Activated CD8-positive, alpha-beta memory T cell treated with anti-CD3 and anti-CD28 coated beads for 36 hours (primary cell): ENCODE measurements around the gene SLC6A5. TPM values are rescaled to one million over a fixed set of nuclear protein-coding genes. Genes with fewer than 3 reads are reported as not detected.

Experiments
- CTCF ChIA-PET: fragments of 350-600 bp; sonication (Branson Sonifier 250); formaldehyde crosslinking; loops from one replicate; lab custom pipeline; 2021; ENCODE audit warnings: antibody characterized with exemption; lab: Charles Lee
- POLR2A ChIA-PET: fragments of 350-600 bp; sonication (Branson Sonifier 250); formaldehyde crosslinking; loops from one replicate; lab custom pipeline; 2021; ENCODE audit warnings: antibody characterized with exemption; lab: Charles Lee
- total RNA-seq, 2 experiments: library from RNA; stranded (reverse); gene quantifications; one replicate each; pipeline ENCODE4 v1.2.3, GENCODE V29; 2021

The SLC6A5 gene
- total RNA-seq, 2 experiments from 2014 or later = not detected

DNA sequence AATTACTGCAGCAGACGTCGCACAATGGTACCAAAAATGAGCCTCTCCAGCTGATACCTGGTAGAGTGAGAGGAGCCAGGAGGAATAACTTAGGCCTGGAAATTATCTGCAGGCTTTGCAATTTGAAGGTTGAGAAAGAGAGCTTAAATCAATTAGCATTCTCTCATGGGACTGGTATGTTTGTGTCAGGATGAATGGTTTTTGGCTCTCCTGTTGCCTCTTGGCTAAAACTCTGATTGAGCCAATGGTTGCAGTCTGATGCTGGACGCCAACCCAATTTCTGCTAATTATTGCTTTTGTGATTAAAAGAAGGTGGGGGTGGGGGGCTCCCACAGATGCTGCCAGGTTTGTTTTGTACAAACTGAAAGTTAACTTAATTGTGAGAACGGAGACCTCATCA is 57.5 kb downstream of the SLC6A5 start:
- POLR2A ChIA-PET = no interaction called here
- CTCF ChIA-PET = interaction anchor here (0.7 kb wide), 1 partner anchor 141 kb away, joined by 3 read pairs; no protein-coding TSS in a partner anchor

DNA sequence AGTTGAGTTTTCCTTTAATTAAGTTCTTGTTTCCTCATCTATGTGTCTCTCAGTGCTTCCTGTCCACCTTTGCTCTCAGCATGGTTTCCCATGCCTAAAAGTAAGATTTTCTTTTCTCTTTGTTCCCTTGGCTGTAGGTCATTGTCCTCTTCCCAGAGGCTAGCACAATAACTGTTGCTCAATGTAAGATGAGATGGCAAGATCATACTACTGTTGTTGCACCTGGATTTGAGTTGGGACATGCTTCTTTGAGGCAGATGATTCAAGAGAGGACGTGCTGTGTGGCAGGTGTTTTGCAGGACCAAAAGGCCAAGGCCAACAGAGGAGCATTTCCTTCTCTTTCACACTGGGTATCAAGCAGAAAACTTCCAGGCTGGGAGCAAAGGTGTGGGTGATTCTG is 58.7 kb downstream of the SLC6A5 start:
- ChIA-PET POLR2A (no interaction called here), CTCF (no interaction called here)

- ChIA-PET CTCF (no interaction called here), POLR2A (no interaction called here)
These were observed 62.0 kb downstream of the SLC6A5 start for GRCh38 chr11:20661445-20661844.

GRCh38 chr11:20661850-20662249 is 62.4 kb downstream of the SLC6A5 start:
- CTCF ChIA-PET = no interaction called here
- POLR2A ChIA-PET = no interaction called here

DNA sequence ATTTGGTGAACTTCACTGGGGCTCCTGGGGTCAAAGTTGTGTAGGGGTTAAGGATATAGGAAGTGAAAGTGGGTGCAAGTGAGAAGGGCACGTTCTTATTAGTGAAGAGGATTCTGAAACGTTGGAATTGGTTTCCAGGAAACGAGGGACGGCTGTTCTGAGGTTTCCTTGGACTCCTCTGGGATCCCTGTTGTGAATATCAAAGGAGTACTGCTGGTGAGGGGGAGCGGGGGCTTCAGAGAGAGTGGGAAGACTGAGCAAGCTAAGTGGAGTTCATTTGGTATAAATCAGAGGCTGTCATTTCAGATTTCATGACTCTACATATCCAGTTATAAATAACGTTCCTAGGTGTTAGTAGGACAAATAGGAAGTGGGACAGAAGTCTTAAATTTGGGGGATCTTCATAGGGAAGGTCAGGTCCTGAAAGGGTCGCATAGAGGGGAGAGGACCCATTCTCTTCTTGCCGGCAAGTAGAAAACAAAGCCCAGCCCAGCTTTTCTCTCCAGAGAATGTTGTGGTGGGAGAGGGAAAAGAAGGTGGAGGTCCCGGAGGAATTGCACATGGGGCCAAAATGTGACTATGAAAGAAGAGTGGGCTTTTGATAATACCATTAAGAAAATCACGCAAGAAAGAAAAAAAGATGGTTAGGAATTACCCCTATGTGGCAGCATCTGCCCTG is 68.9 kb downstream of the SLC6A5 start:
- POLR2A ChIA-PET = no interaction called here

DNA sequence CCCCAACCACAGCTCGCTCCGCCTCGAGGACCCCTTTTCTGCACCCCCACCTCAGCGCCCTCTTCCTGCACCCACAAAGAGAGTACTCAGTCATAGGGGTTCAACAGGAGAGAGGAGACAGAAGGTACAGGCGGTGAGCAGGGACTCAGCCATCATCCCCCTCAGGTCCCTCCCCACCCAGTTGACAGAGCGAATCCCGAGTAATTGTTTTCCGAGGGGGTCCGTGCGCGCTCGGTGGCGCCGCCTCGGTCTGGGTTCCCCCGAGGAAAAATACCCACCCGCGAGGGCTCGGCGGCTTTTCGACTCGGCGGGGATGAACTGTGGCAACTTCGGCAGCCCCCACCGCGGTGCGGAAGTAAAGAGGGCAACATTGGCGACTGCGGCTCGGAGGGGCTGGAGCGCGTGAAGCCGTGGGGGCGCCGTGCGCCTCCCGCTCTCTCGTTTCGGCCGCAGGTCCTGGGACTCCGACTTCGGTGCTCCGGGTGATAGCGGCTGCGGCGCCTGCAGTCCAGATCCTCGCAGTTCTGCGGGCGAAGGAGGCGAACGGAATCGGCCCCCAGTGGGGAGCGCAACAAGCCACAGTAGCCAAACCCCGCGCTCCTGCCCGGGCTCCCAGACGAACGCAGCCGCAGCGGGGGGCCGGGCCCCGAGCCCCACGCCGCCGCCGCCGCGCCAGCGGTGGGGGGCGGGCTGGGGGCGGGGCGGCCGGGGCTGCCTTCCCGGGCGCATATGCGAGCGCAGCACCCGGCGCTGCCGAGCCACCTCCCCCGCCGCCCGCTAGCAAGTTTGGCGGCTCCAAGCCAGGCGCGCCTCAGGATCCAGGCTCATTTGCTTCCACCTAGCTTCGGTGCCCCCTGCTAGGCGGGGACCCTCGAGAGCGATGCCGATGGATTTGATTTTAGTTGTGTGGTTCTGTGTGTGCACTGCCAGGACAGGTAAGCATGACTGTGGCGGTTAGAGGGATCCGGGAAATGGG is 69.7 kb downstream of the SLC6A5 start, which contains the start of gene NELL1:
NELL1 (plus strand) TSS at position 743 of the 976 bp plus-strand sequence.
- POLR2A ChIA-PET = no interaction called here
- CTCF ChIA-PET = no interaction called here

More for the DNA sequence above, 68.9 kb downstream of the SLC6A5 start:
- CTCF ChIA-PET = no interaction called here

- ChIA-PET POLR2A (no interaction called here), CTCF (no interaction called here)
These were observed 70.6 kb downstream of the SLC6A5 start for GRCh38 chr11:20669820-20670684.

DNA sequence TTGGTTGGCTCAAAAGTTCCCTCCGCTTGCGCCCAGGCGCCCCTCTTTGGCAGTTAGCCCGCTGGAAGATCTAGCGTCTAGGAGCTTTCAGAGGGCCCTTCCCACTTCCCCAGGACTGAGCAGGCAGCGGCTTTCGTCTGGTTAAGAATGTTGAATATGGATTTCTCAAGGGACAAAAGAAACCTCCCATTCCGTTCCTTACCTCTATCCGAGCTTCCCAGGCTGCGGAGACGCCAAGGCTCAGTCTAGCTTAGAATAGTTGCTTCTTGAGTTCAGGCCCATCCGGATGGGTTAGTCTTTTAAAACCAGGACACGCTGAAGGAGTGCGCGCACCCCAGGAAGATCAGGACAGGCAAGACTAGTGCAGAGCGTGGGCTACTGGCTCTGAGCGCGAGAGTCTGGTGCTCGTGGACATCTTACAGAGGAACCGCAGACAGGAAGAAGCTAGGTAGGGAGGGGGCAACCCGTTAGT is 71.6 kb downstream of the SLC6A5 start:
- POLR2A ChIA-PET = no interaction called here
- CTCF ChIA-PET = no interaction called here

DNA sequence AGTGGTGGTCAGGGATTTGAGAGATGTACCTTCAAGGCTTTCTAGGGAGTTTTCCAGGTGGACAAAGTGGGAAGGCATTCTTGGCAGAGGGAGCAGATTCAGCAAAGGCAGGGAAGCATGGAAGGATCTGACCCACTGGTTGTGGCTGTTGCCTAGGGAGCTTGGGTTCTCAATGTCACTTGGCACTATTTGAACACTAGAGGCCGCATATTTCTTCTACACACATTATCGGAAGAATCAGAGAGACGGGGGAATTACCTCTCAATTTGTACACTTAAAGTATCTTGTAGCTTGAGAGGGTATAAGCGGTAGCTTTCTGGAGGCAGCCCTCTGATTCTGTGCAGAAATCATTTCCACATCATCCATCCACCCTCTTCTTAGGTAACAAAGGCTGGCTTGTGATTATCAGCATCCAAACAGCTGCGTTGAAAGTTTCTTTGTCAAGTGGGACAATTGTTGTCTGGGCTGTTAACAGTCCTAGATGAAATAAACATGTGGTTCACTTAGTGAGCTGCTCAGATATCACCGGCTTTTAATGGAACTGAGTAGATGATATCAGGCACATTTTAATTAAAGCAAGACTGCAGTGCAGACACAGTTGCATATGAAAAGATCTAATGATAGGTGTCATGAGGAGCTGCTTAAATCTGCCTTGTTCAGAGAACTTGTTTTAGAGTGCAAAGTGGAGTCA is 72.6 kb downstream of the SLC6A5 start:
- CTCF ChIA-PET = no interaction called here
- POLR2A ChIA-PET = no interaction called here

DNA sequence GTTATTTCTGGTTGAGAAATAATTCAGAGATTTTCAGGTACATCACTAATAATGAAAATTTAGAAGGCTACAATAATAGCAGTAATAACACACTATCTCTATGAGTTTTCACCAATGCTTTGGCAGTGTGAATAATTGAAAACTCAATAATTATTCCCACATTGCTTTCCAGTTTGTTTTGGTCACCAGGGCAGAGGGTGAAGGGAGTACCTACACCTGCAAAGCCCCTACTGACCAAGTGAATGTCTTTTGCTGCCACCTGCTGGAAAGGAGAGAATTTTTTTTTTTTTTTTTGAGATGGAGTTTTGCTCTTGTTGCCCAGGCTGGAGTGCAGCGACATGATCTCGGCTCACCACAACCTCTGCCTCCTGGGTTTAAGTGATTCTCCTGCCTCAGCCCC is 73.2 kb downstream of the SLC6A5 start:
- ChIA-PET POLR2A (no interaction called here), CTCF (interaction anchor here (0.7 kb wide), 3 partner anchors 324 to 1661 kb away, joined by 3 read pairs; no protein-coding TSS in a partner anchor)

DNA sequence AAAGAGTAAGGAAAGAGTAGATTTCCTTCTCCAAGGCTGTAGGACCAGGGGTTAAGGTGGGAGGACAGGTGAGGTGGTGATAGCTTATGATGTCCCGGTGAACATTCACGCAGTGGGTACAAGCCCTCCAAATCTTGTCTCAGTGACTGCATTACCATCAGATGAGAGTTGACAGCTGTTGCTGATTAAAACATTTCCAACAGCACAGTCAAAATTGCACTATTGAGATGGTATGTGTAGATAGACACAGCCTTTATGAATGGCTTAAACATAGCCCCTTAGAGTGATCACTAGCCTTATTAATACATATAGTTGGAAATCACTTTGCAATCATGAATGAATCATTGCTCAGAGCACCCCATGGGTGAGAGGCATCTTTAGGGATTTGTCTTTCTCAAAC is 77.2 kb downstream of the SLC6A5 start:
- CTCF ChIA-PET = no interaction called here

DNA sequence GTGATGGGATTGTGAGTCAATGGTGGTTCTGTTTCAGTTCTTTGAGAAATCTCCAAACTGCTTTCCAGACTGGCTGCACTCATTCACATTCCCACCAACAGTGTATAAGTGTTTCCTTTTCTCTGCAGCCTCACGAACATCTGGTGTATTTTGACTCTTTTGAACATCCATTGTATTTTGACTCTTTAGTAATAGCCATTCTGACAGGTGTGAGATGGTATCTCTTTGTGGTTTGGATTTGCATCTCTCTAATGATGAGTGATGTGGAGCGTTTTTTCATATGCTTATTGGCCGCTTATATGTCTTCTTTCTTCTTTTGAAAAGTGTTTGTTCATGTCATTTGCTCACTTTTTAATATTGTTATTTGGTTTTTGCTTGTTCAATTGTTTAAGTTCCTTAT is 89.4 kb downstream of the SLC6A5 start:
- POLR2A ChIA-PET = no interaction called here
- CTCF ChIA-PET = no interaction called here

More for the DNA sequence above, 77.2 kb downstream of the SLC6A5 start:
- POLR2A ChIA-PET = no interaction called here

GRCh38 chr11:20707876-20708275 is 108.5 kb downstream of the SLC6A5 start:
- POLR2A ChIA-PET = no interaction called here
- CTCF ChIA-PET = no interaction called here

Other genes with a start within 250 kb of the SLC6A5 start
- 10 to 100 TPM; 49.8 to 54.6 TPM for gene HTATIP2, start 235.9 kb upstream of the SLC6A5 start, total RNA-seq
- 10 to 100 TPM; 47.0 to 52.0 TPM for gene PRMT3, start 211.9 kb upstream of the SLC6A5 start, total RNA-seq
- not detected for gene NELL1, start 70.0 kb downstream of the SLC6A5 start, total RNA-seq